HepG2 (cell line): ENCODE measurements around the gene AGT. TPM values are rescaled to one million over a fixed set of nuclear protein-coding genes. Genes with fewer than 3 reads are reported as not detected.

Source experiments
- ARNT2 ChIP-seq: sonication (generic); formaldehyde crosslinking; IDR thresholded peaks from 2 replicates; pipeline ENCODE4 v1.8.0; 2022; ENCODE audit warnings: mild to moderate bottlenecking, low read depth, missing genetic modification reagents, moderate library complexity
- BCL6 ChIP-seq: IDR thresholded peaks from 2 replicates; pipeline ENCODE4 v1.6.1; 2016; ENCODE audit warnings: missing genetic modification reagents, missing compliant biosample characterization
- CEBPG ChIP-seq: IDR thresholded peaks from 2 replicates; pipeline ENCODE4 v1.6.1; 2016
- CREB1 ChIP-seq, 2 experiments: fragments of 450-650 bp in 1 of 2; IDR thresholded peaks; 2 replicates each; pipeline ENCODE4 v1.6.1; 2016 to 2017; ENCODE audit warnings: control low read depth in 1 of 2, mild to moderate bottlenecking in 1 of 2, missing compliant biosample characterization in 1 of 2, missing genetic modification characterization in 1 of 2
- E2F1 ChIP-seq: sonication (generic); formaldehyde crosslinking; IDR thresholded peaks from 2 replicates; pipeline ENCODE4 v1.5.0; 2020; ENCODE audit warnings: missing genetic modification reagents
- HNF4G ChIP-seq, 2 experiments: sonication (generic) in 1 of 2; formaldehyde crosslinking in 1 of 2; IDR thresholded peaks; 2 replicates each; pipeline versions ENCODE4 v1.4.0 to v1.6.1; 2011 to 2020; ENCODE audit warnings: borderline replicate concordance in 2 of 2, low read depth in 2 of 2, mild to moderate bottlenecking in 2 of 2, low read length in 1 of 2, missing genetic modification reagents in 1 of 2, moderate library complexity in 1 of 2
- KLF13 ChIP-seq: sonication (generic); formaldehyde crosslinking; IDR thresholded peaks from 2 replicates; pipeline ENCODE4 v1.4.0; 2020; ENCODE audit warnings: mild to moderate bottlenecking, missing genetic modification reagents
- KLF9 ChIP-seq: IDR thresholded peaks from 2 replicates; pipeline ENCODE4 v1.6.1; 2016; ENCODE audit warnings: low read depth
- LCORL ChIP-seq, 2 experiments: fragments of 450-650 bp in 1 of 2; sonication (generic) in 1 of 2; formaldehyde crosslinking in 1 of 2; IDR thresholded peaks; 2 replicates each; pipeline versions ENCODE4 v1.5.0 to v1.6.1; 2017 to 2020; ENCODE audit warnings: antibody characterized with exemption in 1 of 2, missing genetic modification reagents in 1 of 2
- NCOR1 ChIP-seq: fragments of 200-600 bp; sonication (generic); IDR thresholded peaks from 2 replicates; pipeline ENCODE4 v1.7.0; 2017; ENCODE audit warnings: antibody characterized with exemption, low read length, borderline replicate concordance
- NFE2 ChIP-seq: sonication (generic); formaldehyde crosslinking; IDR thresholded peaks from 2 replicates; pipeline ENCODE4 v1.4.0; 2020; ENCODE audit warnings: missing genetic modification reagents
- NR2F6 ChIP-seq, 2 experiments: IDR thresholded peaks; 2 replicates each; pipeline ENCODE4 v1.6.1; 2016; ENCODE audit warnings: antibody characterized with exemption in 1 of 2, mild to moderate bottlenecking in 1 of 2
- PHF8 ChIP-seq: sonication (generic); formaldehyde crosslinking; IDR thresholded peaks from 2 replicates; pipeline ENCODE4 v1.5.0; 2020; ENCODE audit warnings: missing genetic modification reagents
- PITX1 ChIP-seq: sonication (generic); formaldehyde crosslinking; IDR thresholded peaks from 2 replicates; pipeline ENCODE4 v1.5.1; 2020; ENCODE audit warnings: mild to moderate bottlenecking, missing genetic modification reagents
- POLR2A ChIP-seq, 2 experiments: IDR thresholded peaks; 2 replicates each; pipeline ENCODE4 v1.6.1; 2011; ENCODE audit warnings: low read depth in 2 of 2, low read length in 2 of 2, mild to moderate bottlenecking in 1 of 2, moderate library complexity in 1 of 2; ENCODE audit not compliant: insufficient read depth in 1 of 2
- SAP130 ChIP-seq: IDR thresholded peaks from 2 replicates; pipeline ENCODE4 v1.6.1; 2016; ENCODE audit warnings: low read depth
- SKI ChIP-seq: fragments of 450-650 bp; IDR thresholded peaks from one replicate; pipeline ENCODE4 v1.6.1; 2018; ENCODE audit warnings: mild to moderate bottlenecking; ENCODE audit not compliant: partially characterized antibody
- ZBTB21 ChIP-seq: sonication (generic); formaldehyde crosslinking; IDR thresholded peaks from 2 replicates; pipeline ENCODE4 v1.4.0; 2020; ENCODE audit warnings: missing genetic modification reagents
- ZFAT ChIP-seq: sonication (generic); formaldehyde crosslinking; conservative IDR thresholded peaks from 2 replicates; pipeline ENCODE4 v1.8.1; 2023; ENCODE audit warnings: missing genetic modification reagents, inconsistent platforms
- ZMYM4 ChIP-seq: sonication (generic); formaldehyde crosslinking; IDR thresholded peaks from 2 replicates; pipeline ENCODE4 v1.8.1; 2023; ENCODE audit warnings: mild to moderate bottlenecking, missing genetic modification reagents
- ZNF207 ChIP-seq: fragments of 450-650 bp; IDR thresholded peaks from 2 replicates; pipeline ENCODE4 v1.6.1; 2016; ENCODE audit warnings: antibody characterized with exemption, borderline replicate concordance
- ZNF225 ChIP-seq: sonication (generic); formaldehyde crosslinking; IDR thresholded peaks from 2 replicates; pipeline ENCODE4 v1.4.0; 2020; ENCODE audit warnings: mild to moderate bottlenecking, missing genetic modification reagents
- ZNF564 ChIP-seq: sonication (generic); formaldehyde crosslinking; IDR thresholded peaks from 2 replicates; pipeline ENCODE4 v1.8.1; 2023; ENCODE audit warnings: mild to moderate bottlenecking, missing genetic modification reagents
- polyA plus RNA-seq, 8 experiments: library from polyadenylated mRNA; depleted of rRNA in 3 of 8; stranded (reverse) in 7 of 8; unstranded in 1 of 8; fragments of >200 nt; fragmentation: Illumina TruSeq in 4 of 8; extraction: Trizol in 4 of 8; gene quantifications; 2 replicates each; pipeline versions ENCODE4 v1.2.1 to v1.2.3, GENCODE V29; 2011 to 2016; ENCODE audit warnings: low read depth in 4 of 8, missing spikeins in 1 of 8, mixed read lengths in 1 of 8; ENCODE audit not compliant: insufficient read depth in 1 of 8
- total RNA-seq, 5 experiments: library from RNA; depleted of rRNA; stranded (reverse); fragments of >200 nt; fragmentation: Illumina TruSeq; extraction: Trizol; gene quantifications; 2 replicates each; pipeline ENCODE4 v1.2.3, GENCODE V29; 2016; ENCODE audit warnings: low read depth in 1 of 5
- TF ChIP-seq, protein P1 (sequence below): sonication (generic); formaldehyde crosslinking; IDR thresholded peaks from 2 replicates; pipeline ENCODE4 v1.8.1; 2023; ENCODE audit warnings: mild to moderate bottlenecking, moderate library complexity, missing genetic modification reagents
- TF ChIP-seq, protein P2 (sequence below): IDR thresholded peaks from 2 replicates; pipeline ENCODE4 v1.6.1; 2018; ENCODE audit warnings: missing genetic modification reagents, mild to moderate bottlenecking, missing compliant biosample characterization
- TF ChIP-seq, protein P3 (sequence below): sonication (generic); formaldehyde crosslinking; IDR thresholded peaks from 2 replicates; pipeline ENCODE4 v1.5.1; 2020; ENCODE audit warnings: missing genetic modification reagents, mild to moderate bottlenecking, borderline replicate concordance

Gene AGT
- total and polyA plus RNA-seq, 2 of the 13 experiments (the other 11 are each of a cell fraction or from before 2014, with no cell fraction given): 892 to 2,071 TPM

DNA sequence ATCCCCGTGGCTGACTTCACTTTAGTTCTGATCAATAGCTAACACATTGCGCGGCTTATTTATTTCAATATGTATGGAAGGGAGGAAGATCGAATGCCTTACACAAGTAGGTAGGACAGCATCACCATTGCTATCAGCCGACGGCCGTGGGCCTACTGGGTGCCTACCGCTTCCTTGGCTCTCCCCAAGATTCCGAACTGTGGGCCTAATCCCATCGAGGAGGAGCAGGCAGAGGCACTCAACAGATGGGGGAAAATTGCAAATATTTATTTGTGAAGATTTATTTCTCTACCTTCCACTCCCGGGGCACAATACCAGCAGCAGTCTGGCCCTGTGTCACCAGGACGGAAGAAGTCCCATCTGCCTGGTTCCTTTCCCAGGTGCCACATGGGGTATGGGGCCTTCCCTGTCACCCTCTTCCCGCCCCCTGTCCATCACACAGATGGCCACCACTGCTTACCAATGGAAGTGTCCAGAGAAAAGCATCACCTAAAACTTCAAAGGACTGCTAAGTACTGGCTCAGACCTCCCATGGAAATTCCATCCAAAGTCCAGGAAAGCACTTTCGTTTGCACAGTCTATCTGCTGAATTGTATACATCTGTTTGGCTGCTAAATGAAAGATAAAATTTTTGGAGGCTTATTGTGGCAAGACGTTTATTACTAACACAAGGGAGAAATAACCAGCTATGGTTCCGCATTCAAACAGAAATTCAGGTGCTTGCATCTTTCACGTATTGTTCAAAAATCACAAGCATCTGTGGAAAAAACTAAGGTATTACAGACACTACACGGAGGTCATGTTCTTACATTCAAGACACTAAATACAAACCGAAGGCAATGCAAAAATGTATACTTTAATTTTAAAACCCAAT is 11.8 kb downstream of the AGT start (continued):
- TF ChIP-seq PITX1 (CRISPR knock-in tag) (peak; percentile 48; the same call in 1 of the 2 replicates), ZNF225 (no peak), ZFAT (CRISPR knock-in tag) (peak; percentile 91), ZBTB21 (CRISPR knock-in tag) (no peak), BCL6 (peak; percentile 22; the same call in 1 of the 2 replicates), HNF4G (IDR thresholded peaks at IDR 0.05; ENCODE audit: borderline replicate concordance, low read depth, low read length) (peak; percentile 81), HNF4G (CRISPR knock-in tag; IDR thresholded peaks at IDR 0.05; ENCODE audit: borderline replicate concordance, low read depth) (no peak), LCORL (IDR thresholded peaks at IDR 0.05) (peak; percentile 47; the same call in 1 of the 2 replicates), LCORL (CRISPR knock-in tag; IDR thresholded peaks at IDR 0.05) (no peak), ZNF564 (CRISPR knock-in tag) (0 out of 2 replicates have a peak, but pooled peaks have one; percentile 30), CEBPG (0 out of 2 replicates have a peak, but pooled peaks have one; percentile 30), NR2F6 (IDR thresholded peaks at IDR 0.05) (peak; percentile 51), NR2F6 (CRISPR knock-in tag; IDR thresholded peaks at IDR 0.05) (peak; percentile 67), E2F1 (peak; percentile 41; the same call in 1 of the 2 replicates), PHF8 (CRISPR knock-in tag) (no peak), KLF9 (CRISPR knock-in tag) (0 out of 2 replicates have a peak, but pooled peaks have one; percentile 29), SAP130 (CRISPR knock-in tag) (peak; percentile 73; the same call in 1 of the 2 replicates), NCOR1 (peak; percentile 74; the same call in 1 of the 2 replicates), CREB1 (IDR thresholded peaks at IDR 0.05) (peak; percentile 72), CREB1 (CRISPR knock-in tag; IDR thresholded peaks at IDR 0.05) (no peak; the same call in 1 of the 2 replicates), KLF13 (CRISPR knock-in tag) (no peak), ZNF207 (no peak), ZMYM4 (CRISPR knock-in tag) (0 out of 2 replicates have a peak, but pooled peaks have one; percentile 7), NFE2 (no peak), POLR2A (IDR thresholded peaks at IDR 0.05; ENCODE audit: insufficient read depth in 1 of 2, low read depth in 2 of 2, low read length in 2 of 2) (peak in 1 of 2 experiments; percentile 14; a peak in 1 of 4 replicates), ARNT2 (peak; percentile 51; the same call in 1 of the 2 replicates), SKI (peak; percentile 40)
- TF ChIP-seq, protein P1, sequence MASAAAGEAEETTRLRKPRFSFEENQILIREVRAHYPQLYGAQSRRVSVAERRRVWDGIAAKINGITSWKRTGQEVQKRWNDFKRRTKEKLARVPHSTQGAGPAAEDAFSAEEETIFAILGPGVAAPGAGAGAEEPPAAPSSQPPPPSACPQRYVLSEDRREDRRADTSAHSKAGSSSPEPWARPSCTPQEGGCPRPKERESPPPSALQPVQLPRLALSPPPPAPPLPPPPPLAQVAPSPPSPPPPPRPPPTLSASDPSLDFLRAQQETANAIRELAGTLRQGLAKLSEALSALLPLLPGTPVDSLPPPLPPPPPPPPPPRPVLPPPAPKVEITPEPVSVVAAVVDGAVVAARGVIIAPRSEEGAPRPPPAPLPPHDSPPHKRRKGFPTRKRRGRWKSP (CRISPR knock-in tag): 0 out of 2 replicates have a peak, but pooled peaks have one; percentile 46
- TF ChIP-seq, protein P2, sequence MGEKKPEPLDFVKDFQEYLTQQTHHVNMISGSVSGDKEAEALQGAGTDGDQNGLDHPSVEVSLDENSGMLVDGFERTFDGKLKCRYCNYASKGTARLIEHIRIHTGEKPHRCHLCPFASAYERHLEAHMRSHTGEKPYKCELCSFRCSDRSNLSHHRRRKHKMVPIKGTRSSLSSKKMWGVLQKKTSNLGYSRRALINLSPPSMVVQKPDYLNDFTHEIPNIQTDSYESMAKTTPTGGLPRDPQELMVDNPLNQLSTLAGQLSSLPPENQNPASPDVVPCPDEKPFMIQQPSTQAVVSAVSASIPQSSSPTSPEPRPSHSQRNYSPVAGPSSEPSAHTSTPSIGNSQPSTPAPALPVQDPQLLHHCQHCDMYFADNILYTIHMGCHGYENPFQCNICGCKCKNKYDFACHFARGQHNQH (CRISPR knock-in tag): 0 out of 2 replicates have a peak, but pooled peaks have one; percentile 39
- TF ChIP-seq, protein P3, sequence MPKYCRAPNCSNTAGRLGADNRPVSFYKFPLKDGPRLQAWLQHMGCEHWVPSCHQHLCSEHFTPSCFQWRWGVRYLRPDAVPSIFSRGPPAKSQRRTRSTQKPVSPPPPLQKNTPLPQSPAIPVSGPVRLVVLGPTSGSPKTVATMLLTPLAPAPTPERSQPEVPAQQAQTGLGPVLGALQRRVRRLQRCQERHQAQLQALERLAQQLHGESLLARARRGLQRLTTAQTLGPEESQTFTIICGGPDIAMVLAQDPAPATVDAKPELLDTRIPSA: no peak
